PC-3 (cell line): Measurements from ENCODE around the gene LMNA. TPM values are rescaled to one million over a fixed set of nuclear protein-coding genes. Genes with fewer than 3 reads are reported as not detected.

ENCODE experiments used
- ATAC-seq: fragments of 200-7000 bp; cut with Tn5 transposase; 2 replicates; pipeline ENCODE4 v1.9.1; 2020; ENCODE audit warnings: mild to moderate bottlenecking, moderate library complexity
- BruUV-seq: library from RNA; stranded (reverse); fragments of 400-500 nt; replicated peaks from 2 replicates; lab custom pipeline; 2021; lab: Mats Ljungman, UMichigan
- CTCF ChIA-PET: fragments of 300-600 bp; sonication (Branson Sonifier 250); formaldehyde crosslinking; loops from one replicate; lab custom pipeline; 2022; ENCODE audit warnings: antibody characterized with exemption; lab: Charles Lee
- POLR2A ChIA-PET: fragments of 300-600 bp; sonication (Branson Sonifier 250); formaldehyde crosslinking; loops from one replicate; lab custom pipeline; 2022; ENCODE audit warnings: antibody characterized with exemption; ENCODE audit not compliant: unreplicated experiment; lab: Charles Lee
- DNase-seq: peaks from one replicate; pipeline ENCODE4 v3.0.0-alpha.2; 2015
- H2AFZ ChIP-seq: fragments of 300-600 bp; sonication (generic); 2 replicates; pipeline ENCODE4 v1.6.0; 2016; ENCODE audit warnings: antibody characterized with exemption, low read length
- H3F3A ChIP-seq: fragments of 300-600 bp; sonication (generic); one replicate; pipeline ENCODE4 v1.6.0; 2017; ENCODE audit warnings: antibody characterized with exemption, low read length, control low read depth, mild to moderate bottlenecking; ENCODE audit not compliant: unreplicated experiment
- H3K27ac ChIP-seq: fragments of 300-600 bp; sonication (generic); 2 replicates; pipeline ENCODE4 v1.5.1; 2016; ENCODE audit warnings: mild to moderate bottlenecking, low read length
- H3K27me3 ChIP-seq: fragments of 300-600 bp; sonication (generic); 2 replicates; pipeline ENCODE4 v1.6.1; 2016; ENCODE audit warnings: low read length, mixed read lengths
- H3K36me3 ChIP-seq: fragments of 300-600 bp; sonication (generic); 2 replicates; pipeline ENCODE4 v1.6.1; 2016; ENCODE audit warnings: low read depth, mixed run types, low read length, mixed read lengths
- H3K4me1 ChIP-seq: fragments of 300-600 bp; sonication (generic); 2 replicates; pipeline ENCODE4 v1.5.1; 2016; ENCODE audit warnings: low read length; ENCODE audit not compliant: insufficient read depth
- H3K4me2 ChIP-seq: fragments of 300-600 bp; sonication (generic); 2 replicates; pipeline ENCODE4 v1.6.0; 2016; ENCODE audit warnings: low read length
- H3K4me3 ChIP-seq: fragments of 300-600 bp; sonication (generic); 2 replicates; pipeline ENCODE4 v1.5.1; 2016; ENCODE audit warnings: mild to moderate bottlenecking, low read length, mixed read lengths
- H3K79me2 ChIP-seq: fragments of 300-600 bp; sonication (generic); 2 replicates; pipeline ENCODE4 v1.6.1; 2017; ENCODE audit warnings: low read length, mixed read lengths
- H3K9ac ChIP-seq: fragments of 300-600 bp; sonication (generic); 2 replicates; pipeline ENCODE4 v1.6.0; 2016; ENCODE audit warnings: mild to moderate bottlenecking, low read length
- H3K9me2 ChIP-seq: fragments of 300-600 bp; sonication (generic); replicated peaks from 2 replicates; pipeline ENCODE4 v1.6.1; 2016; ENCODE audit warnings: mixed run types, low read length, mixed read lengths
- H3K9me3 ChIP-seq: fragments of 300-600 bp; sonication (generic); 2 replicates; pipeline ENCODE4 v1.6.1; 2016; ENCODE audit warnings: low read length, mixed read lengths
- H4K20me1 ChIP-seq: fragments of 300-600 bp; sonication (generic); 2 replicates; pipeline ENCODE4 v1.6.1; 2016; ENCODE audit warnings: low read length, mixed read lengths
- EZH2 ChIP-seq: fragments of 300-600 bp; sonication (generic); IDR thresholded peaks from one replicate; pipeline ENCODE4 v1.6.1; 2017; ENCODE audit warnings: antibody characterized with exemption, mild to moderate bottlenecking, low read length; ENCODE audit not compliant: unreplicated experiment
- EZH2phosphoT487 ChIP-seq: fragments of 300-600 bp; sonication (generic); IDR thresholded peaks from 2 replicates; pipeline ENCODE4 v1.6.1; 2018; ENCODE audit warnings: mild to moderate bottlenecking, antibody characterized with exemption, low read length, borderline replicate concordance
- intact Hi-C: fragments of 100-400 bp; cut with micrococcal nuclease; formaldehyde crosslinking; loops from 2 replicates; pipeline ENCODE4 v1.9.0; 2023
- total RNA-seq: library from RNA; depleted of rRNA; stranded (reverse); fragments of >200 nt; gene quantifications from 2 replicates; pipeline ENCODE4 v1.2.3, GENCODE V29; 2014
- TF ChIP-seq, protein P1 (sequence below): fragments of 300-600 bp; sonication (generic); conservative IDR thresholded peaks from 2 replicates; pipeline ENCODE4 v1.5.1; 2017; ENCODE audit warnings: antibody characterized with exemption, low read depth, mild to moderate bottlenecking, low read length

The LMNA gene
- total RNA-seq, 1 experiment from 2014 or later = 864 TPM

- no peaks in the 10 kb centered on the region for H3K27me3 ChIP-seq
- peaks cover 17% of the 10 kb centered on the region for H3K4me1 ChIP-seq
- CTCF ChIA-PET = no interaction called here
- no peak overlapping the region for H3K4me3 ChIP-seq
- H3K9me2 ChIP-seq = no peaks in the 10 kb centered on the region
- H3K9ac ChIP-seq = no peak overlapping the region
- intact Hi-C loops = no loop called here
- H3K27ac ChIP-seq = no peak overlapping the region
- H3K79me2 ChIP-seq = no peaks in the 10 kb centered on the region
- no peak for TF ChIP-seq EZH2phosphoT487
- TF ChIP-seq, protein P1, sequence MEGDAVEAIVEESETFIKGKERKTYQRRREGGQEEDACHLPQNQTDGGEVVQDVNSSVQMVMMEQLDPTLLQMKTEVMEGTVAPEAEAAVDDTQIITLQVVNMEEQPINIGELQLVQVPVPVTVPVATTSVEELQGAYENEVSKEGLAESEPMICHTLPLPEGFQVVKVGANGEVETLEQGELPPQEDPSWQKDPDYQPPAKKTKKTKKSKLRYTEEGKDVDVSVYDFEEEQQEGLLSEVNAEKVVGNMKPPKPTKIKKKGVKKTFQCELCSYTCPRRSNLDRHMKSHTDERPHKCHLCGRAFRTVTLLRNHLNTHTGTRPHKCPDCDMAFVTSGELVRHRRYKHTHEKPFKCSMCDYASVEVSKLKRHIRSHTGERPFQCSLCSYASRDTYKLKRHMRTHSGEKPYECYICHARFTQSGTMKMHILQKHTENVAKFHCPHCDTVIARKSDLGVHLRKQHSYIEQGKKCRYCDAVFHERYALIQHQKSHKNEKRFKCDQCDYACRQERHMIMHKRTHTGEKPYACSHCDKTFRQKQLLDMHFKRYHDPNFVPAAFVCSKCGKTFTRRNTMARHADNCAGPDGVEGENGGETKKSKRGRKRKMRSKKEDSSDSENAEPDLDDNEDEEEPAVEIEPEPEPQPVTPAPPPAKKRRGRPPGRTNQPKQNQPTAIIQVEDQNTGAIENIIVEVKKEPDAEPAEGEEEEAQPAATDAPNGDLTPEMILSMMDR = no peak
- no peak for TF ChIP-seq EZH2
- ATAC-seq = no peak
- no peak overlapping the region for H3K4me2 ChIP-seq
- no peaks in the 10 kb centered on the region for H4K20me1 ChIP-seq
- H3K36me3 ChIP-seq = no peaks in the 10 kb centered on the region
- no peaks in the 10 kb centered on the region for H3K9me3 ChIP-seq
- no peak overlapping the region for H2AFZ ChIP-seq
- DNase-seq = no peak
- BruUV-seq = no TSS peak
- POLR2A ChIA-PET = no interaction called here
- H3F3A ChIP-seq = no peaks in the 10 kb centered on the region
Measured at GRCh38 chr1:156152628-156153027, 38.1 kb downstream of the LMNA start.

- Histone ChIP-seq H3K4me3 (no peak within 1 kb of the TSS), H3K27me3 (no peaks in the 10 kb centered on the region), H3K9ac (no peak within 1 kb of the TSS; the same call in 1 of the 2 replicates), H3K9me3 (no peaks in the 10 kb centered on the region), H3F3A (no peaks in the 10 kb centered on the region), H3K79me2 (no peaks in the 10 kb centered on the region), H3K4me2 (peak within 1 kb of the TSS; percentile 48), H3K36me3 (no peaks in the 10 kb centered on the region), H2AFZ (0 out of 2 replicates have a peak within 1 kb of the TSS, but pooled peaks have one; percentile 49), H3K4me1 (peaks cover 17% of the 10 kb centered on the region), H4K20me1 (no peaks in the 10 kb centered on the region), H3K9me2 (no peaks in the 10 kb centered on the region), H3K27ac (no peak within 1 kb of the TSS)
- peak; percentile 24; the same call in 1 of the 2 replicates for ATAC-seq
- ChIA-PET CTCF (interaction anchor here (0.5 kb wide), 2 partner anchors 170 to 261 kb away, joined by 3 read pairs; no protein-coding TSS in a partner anchor), POLR2A (interaction anchor here (0.6 kb wide), 1 partner anchor 40 kb away, joined by 4 read pairs; the partner anchor contains the start of gene SLC25A44)
- intact Hi-C loops = no loop called here
- no TSS peak for BruUV-seq
- TF ChIP-seq EZH2phosphoT487 (no peak), EZH2 (no peak)
- TF ChIP-seq, protein P1 = no peak
- DNase-seq = peak; percentile 86
Measured at GRCh38 chr1:156153362-156153761, 38.9 kb downstream of the LMNA start, which contains the start of gene SEMA4A. Gene SEMA4A (plus strand): TSS chr1:156153585. CDS start chr1:156154579, 994 bp downstream.

- H3K27ac ChIP-seq = no peak overlapping the region
- H3K9me3 ChIP-seq = no peaks in the 10 kb centered on the region
- H3K4me2 ChIP-seq = no peak overlapping the region
- BruUV-seq = no TSS peak
- H3K9ac ChIP-seq = no peak overlapping the region
- DNase-seq = no peak
- H3K9me2 ChIP-seq = no peaks in the 10 kb centered on the region
- ChIA-PET POLR2A (interaction anchor here (0.6 kb wide), 1 partner anchor 39 kb away, joined by 3 read pairs; the partner anchor contains the start of gene SLC25A44), CTCF (no interaction called here)
- intact Hi-C loops = no loop called here
- H3K4me3 ChIP-seq = no peak overlapping the region
- H3K36me3 ChIP-seq = no peaks in the 10 kb centered on the region
- no peaks in the 10 kb centered on the region for H4K20me1 ChIP-seq
- no peak overlapping the region for H2AFZ ChIP-seq
- H3K4me1 ChIP-seq = peaks cover 17% of the 10 kb centered on the region
- TF ChIP-seq EZH2phosphoT487 = no peak
- TF ChIP-seq, protein P1 = no peak
- H3K27me3 ChIP-seq = no peaks in the 10 kb centered on the region
- no peaks in the 10 kb centered on the region for H3F3A ChIP-seq
- no peak for ATAC-seq
- no peaks in the 10 kb centered on the region for H3K79me2 ChIP-seq
Measured at GRCh38 chr1:156154317-156154749, 39.8 kb downstream of the LMNA start.
